Ishikawa (cell line): ENCODE measurements around the gene MAB21L4.

ENCODE experiments used
- CEBPB ChIP-seq: IDR thresholded peaks from 2 replicates; pipeline ENCODE4 v1.6.1; 2012
- CREB1 ChIP-seq: IDR thresholded peaks from 2 replicates; pipeline ENCODE4 v1.6.1; 2012; ENCODE audit warnings: low read depth
- EGR1 ChIP-seq: IDR thresholded peaks from 2 replicates; pipeline ENCODE4 v1.6.1; 2012
- EP300 ChIP-seq: IDR thresholded peaks from 2 replicates; pipeline ENCODE4 v1.6.1; 2012; ENCODE audit warnings: borderline replicate concordance
- FOXM1 ChIP-seq: IDR thresholded peaks from 2 replicates; pipeline ENCODE4 v1.6.1; 2012; ENCODE audit warnings: low read depth, borderline replicate concordance
- MAX ChIP-seq: IDR thresholded peaks from 2 replicates; pipeline ENCODE4 v1.6.1; 2012
- NFIC ChIP-seq: IDR thresholded peaks from 2 replicates; pipeline ENCODE4 v1.6.1; 2012
- RAD21 ChIP-seq: IDR thresholded peaks from 2 replicates; pipeline ENCODE4 v1.6.1; 2012; ENCODE audit warnings: low read depth
- REST ChIP-seq: IDR thresholded peaks from 2 replicates; pipeline ENCODE4 v1.6.1; 2012; ENCODE audit warnings: low read depth, mild to moderate bottlenecking
- TAF1 ChIP-seq: IDR thresholded peaks from 2 replicates; pipeline ENCODE4 v1.6.1; 2012; ENCODE audit warnings: low read depth, mild to moderate bottlenecking
- TCF12 ChIP-seq: IDR thresholded peaks from 2 replicates; pipeline ENCODE4 v1.6.1; 2012; ENCODE audit warnings: low read depth
- TEAD4 ChIP-seq: IDR thresholded peaks from 2 replicates; pipeline ENCODE4 v1.6.1; 2012
- USF1 ChIP-seq: IDR thresholded peaks from 2 replicates; pipeline ENCODE4 v1.6.1; 2012
- YY1 ChIP-seq: IDR thresholded peaks from 2 replicates; pipeline ENCODE4 v1.6.1; 2012; ENCODE audit warnings: low read depth
- ZBTB7A ChIP-seq: IDR thresholded peaks from 2 replicates; pipeline ENCODE4 v1.6.1; 2012; ENCODE audit warnings: low read depth

MAB21L4 gene

GRCh38 chr2:240934701-240935102 is 38.7 kb upstream of the MAB21L4 start:
- TF ChIP-seq TCF12 (no peak), TEAD4 (no peak), TAF1 (no peak), RAD21 (no peak), FOXM1 (no peak), MAX (no peak), ZBTB7A (no peak), NFIC (no peak), USF1 (no peak), EP300 (no peak), YY1 (no peak), CREB1 (no peak), REST (no peak)

- no peak for TF ChIP-seq CREB1
- TF ChIP-seq CEBPB: no peak
- TF ChIP-seq FOXM1: no peak
- no peak for TF ChIP-seq NFIC
- TF ChIP-seq REST: no peak
- no peak for TF ChIP-seq EP300
These were observed 38.2 kb upstream of the MAB21L4 start for GRCh38 chr2:240933966-240934700.

GRCh38 chr2:240933048-240933965 is 37.4 kb upstream of the MAB21L4 start:
- no peak for TF ChIP-seq CREB1
- TF ChIP-seq EP300: no peak
- TF ChIP-seq TCF12: no peak
- TF ChIP-seq FOXM1: no peak
- TF ChIP-seq TEAD4: no peak

- TF ChIP-seq CREB1 (no peak), CEBPB (no peak), MAX (no peak), EGR1 (no peak), TCF12 (no peak), FOXM1 (no peak), TAF1 (no peak), RAD21 (no peak), EP300 (no peak), USF1 (no peak), NFIC (no peak), REST (no peak)
These were observed 36.7 kb upstream of the MAB21L4 start for GRCh38 chr2:240932724-240933047.
